NCI-H187 (cell line): ENCODE data around the gene SLC7A1.

Experiments
- DNase-seq, 2 experiments: peaks; one replicate each; lab custom pipeline; 2025; lab: John Stamatoyannopoulos, UW

SLC7A1 gene

GRCh38 chr13:29561918-29562317, 33.6 kb downstream of the SLC7A1 start:
- DNase-seq: no peak

GRCh38 chr13:29556742-29557141, 38.7 kb downstream of the SLC7A1 start:
- no peak for DNase-seq

- DNase-seq: no peak
Observed at GRCh38 chr13:29551214-29551613, 44.3 kb downstream of the SLC7A1 start.

DNA sequence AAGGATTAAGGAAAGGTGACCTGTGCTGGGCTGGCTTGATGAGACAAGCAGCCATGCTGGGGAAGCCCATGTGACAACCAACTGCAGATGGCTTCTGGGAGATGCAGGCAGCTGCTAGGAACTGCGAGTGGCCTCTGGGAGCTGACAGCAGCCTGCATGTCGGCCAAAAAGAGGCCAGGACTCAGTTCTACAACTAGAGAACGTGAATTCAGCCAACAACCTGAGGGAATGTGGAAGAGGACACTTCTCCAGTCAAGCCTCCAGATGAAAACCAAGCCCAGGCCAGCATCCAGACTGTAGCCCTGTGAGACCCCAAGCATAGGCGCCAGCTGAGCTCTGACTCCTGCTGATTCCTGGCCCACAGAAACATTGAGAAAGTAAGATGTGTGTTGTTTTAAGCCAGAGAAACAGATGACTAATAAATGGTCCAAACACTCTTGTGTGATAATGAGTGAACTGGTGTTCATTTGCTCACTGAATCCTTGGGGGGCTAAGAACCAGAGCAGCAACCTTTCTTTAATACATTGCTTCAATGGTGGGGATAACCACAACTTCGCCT, 45.0 kb downstream of the SLC7A1 start:
- DNase-seq: no peak

- no peak for DNase-seq
Observed at GRCh38 chr13:29548722-29549121, 46.8 kb downstream of the SLC7A1 start.

GRCh38 chr13:29547153-29547552, 48.3 kb downstream of the SLC7A1 start:
- DNase-seq: no peak

DNA sequence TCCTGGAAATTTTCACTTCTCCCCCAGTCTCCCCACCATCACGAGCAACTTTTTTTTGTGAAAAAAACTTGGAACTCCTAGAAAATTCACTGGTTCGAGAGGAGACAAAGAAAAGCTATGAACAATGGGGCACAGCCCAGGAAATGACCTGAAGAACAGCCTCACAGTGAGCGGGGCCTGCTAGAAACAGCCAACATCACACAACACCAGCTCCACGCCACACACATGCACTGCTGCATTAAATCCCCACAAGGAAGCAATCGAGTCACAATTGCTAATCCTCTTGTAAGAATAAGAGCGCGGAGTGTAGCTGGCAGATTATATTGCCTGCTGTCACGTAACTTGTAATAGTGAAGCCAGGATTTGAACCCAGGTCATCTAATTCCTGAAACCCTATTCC, 48.8 kb downstream of the SLC7A1 start:
- DNase-seq: no peak

GRCh38 chr13:29545988-29546387, 49.5 kb downstream of the SLC7A1 start:
- no peak for DNase-seq

DNA sequence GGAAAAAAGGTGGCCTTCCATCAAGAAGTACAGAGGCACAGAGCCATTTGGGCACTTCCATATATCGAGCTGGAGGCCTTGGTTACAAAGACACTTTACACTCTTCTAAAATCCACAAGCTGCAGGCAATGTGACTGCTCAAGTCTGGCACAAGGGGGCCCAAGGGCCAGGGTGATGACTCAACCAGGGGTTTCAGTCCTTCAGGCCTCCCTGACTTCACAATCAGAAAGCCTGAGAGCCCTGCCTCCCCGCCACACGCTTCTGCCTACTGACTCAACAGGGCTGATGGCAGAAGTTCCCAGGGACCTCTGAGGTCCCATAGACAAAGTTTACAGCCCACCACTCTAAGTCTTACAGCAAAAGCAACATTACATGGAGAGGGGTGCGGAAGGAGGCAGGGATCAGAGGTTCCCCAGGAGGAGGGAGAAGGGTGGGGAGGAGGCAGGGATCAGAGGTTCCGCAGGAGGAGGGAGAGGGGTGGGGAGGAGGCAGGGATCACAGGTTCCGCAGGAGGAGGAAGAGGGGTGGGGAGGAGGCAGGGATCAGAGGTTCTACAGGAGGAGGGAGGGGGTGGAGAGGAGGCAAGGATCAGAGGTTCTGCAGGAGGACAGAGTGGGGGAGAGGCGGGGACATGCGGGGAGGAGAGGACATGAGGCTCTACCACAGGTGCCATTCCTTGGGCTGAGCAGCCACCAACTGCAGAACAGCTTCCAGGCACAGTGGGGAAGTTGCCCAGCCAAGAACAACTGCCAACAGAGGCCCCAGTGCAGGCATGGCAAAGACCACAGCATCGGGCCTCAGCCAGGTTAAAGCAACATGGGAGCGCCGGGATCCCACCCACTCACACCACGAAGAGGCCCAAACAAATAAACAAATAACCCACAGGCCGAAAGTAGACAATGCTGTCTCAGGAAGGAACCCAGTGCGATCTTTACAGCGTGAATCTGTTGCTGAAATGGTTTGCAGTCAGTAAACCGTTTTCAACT, 52.0 kb downstream of the SLC7A1 start:
- DNase-seq: no peak

- DNase-seq: no peak
Observed at GRCh38 chr13:29542381-29542780, 53.1 kb downstream of the SLC7A1 start.

- no peak for DNase-seq
Observed at GRCh38 chr13:29541400-29541799, 54.1 kb downstream of the SLC7A1 start.

DNA sequence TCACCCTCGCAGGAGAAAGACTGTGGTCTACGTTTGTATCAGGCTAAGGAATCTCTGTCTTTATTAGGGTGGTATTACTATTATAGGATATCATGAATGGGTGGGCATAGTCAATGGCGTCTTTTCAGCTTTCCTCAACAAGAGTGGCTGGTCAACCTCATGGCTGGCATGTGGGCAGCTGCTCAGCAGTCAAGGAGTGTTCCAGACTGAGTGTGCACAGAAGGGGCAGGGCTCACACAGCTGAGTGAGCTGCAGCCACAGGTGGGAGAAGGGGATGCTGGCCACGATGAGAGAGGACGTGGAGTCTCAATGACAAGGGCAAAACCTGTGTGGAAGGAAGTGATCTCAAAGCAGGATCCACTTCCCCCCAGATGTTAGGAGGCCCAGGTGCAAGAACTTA, 54.7 kb downstream of the SLC7A1 start:
- DNase-seq: no peak

DNA sequence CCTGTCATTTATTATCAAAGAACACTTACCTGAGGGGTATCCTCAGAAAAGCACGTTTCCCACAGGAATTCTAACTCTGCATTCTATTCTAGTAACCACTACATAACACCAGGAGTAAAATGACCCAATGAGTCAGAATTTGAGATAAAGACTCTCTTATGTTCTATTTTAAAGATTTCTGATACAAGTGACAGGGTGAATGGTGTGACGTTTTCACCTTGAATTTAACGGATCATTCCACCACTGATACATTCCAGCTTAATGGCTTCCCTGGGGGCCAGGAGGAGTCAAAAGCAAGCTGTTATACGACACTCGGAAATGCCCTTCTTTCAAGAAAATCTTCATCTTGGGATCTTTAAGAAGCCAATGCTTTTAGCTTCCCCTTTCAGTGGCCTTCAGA, 55.2 kb downstream of the SLC7A1 start:
- no peak for DNase-seq

GRCh38 chr13:29539856-29540255, 55.6 kb downstream of the SLC7A1 start:
- DNase-seq: no peak

DNA sequence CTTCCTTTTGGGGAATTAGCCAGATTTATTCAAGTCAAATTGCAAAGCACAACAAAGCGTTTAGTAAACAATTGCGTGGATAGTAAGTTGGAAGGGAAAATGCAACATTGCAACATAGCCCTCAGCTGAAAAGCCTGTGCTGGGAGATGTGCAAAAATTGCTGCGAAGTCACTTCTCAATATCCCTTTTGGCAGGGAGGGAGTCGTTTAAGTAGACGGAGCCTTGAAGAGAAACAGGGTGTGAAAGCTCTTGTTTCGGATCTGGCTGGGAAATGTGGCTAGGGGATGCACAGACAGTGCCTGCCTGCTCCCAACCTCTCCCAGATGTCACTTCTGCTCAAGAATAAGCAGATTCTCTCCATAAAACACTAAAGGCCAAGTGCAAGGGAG, 56.8 kb downstream of the SLC7A1 start:
- no peak for DNase-seq

- no peak for DNase-seq
Observed at GRCh38 chr13:29537736-29538651, 57.5 kb downstream of the SLC7A1 start.

DNA sequence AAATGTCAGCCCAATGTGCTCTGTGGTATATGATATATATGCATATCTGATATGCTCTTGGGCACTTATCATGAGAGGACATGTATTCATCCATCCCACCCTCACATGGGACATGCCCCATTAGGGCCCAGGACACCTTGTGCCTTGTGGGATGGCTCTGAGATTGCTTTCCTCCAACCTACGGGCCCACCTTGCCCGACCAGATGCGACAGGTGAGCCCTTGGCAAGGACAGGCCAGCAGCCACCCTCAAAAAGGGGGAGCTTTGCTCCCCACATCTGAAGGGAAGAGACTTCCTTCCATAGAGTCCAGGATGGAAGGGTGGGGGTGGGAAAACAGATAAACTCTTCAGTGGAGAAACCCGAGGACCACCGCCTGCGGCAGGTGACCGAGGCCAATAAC, 58.6 kb downstream of the SLC7A1 start:
- DNase-seq: no peak

DNA sequence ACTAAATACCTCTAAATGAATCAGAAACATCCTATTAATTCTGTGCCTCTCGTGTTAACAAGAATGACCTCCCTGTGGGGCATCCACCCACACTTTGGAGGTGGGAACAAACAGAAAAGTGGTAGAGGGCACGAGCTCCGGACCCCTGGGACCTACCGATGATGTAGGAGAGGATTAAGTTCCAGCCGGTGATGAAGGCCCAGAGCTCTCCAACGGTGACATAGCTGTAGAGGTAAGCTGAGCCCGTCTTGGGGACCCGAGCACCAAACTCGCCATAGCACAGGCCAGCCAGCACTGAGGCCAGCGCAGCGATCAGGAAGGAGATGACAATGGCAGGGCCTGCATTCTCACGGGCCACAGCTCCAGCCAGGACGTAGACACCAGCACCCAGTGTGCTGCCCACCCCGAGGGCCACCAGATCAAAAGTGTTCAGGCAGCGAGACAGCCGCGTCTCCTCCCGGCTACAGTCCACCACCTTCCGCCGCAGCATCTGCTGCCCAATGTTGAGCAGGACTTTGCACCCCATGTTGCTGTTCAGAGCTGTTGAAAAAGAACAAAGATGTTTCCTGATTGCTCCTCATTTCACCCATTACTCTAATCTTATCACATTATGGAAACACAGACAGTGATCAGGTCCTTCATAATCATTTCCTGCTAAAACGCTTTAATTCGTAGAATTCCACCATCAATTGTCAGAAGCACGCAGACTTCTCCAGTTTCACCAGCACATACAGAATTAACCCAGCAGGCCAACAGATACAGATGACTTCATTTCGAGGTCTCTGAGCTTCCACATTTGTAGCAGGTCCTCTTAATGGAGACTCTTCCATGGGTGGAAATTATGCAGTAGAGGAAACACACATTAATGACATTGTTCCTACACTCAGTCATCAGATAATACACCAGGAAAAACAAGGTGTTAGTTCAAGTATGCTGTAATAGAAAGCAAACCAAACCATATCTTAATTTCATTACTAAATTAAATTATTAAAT, 59.5 kb downstream of the SLC7A1 start:
- DNase-seq: no peak

DNA sequence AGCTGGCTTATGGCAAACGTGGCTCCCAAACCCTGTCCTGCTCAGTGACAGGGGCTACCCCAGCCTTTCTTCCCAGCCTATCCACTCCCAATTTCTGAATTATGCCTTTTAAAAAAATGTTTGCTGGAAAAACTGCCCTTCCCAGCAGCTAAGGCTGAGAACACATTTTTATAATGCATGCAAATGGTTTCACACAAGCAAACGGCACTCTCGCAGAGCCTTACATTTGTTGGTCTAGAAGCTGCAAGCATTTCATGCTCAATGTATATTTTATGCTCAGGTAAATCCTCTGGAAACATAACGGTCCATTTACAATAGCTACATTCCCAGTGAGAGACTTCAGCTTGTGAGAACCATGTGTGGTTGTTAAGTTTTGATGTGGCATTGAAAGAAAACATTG, 61.4 kb downstream of the SLC7A1 start:
- no peak for DNase-seq

- DNase-seq: no peak
Observed at GRCh38 chr13:29532821-29533220, 62.7 kb downstream of the SLC7A1 start.

DNA sequence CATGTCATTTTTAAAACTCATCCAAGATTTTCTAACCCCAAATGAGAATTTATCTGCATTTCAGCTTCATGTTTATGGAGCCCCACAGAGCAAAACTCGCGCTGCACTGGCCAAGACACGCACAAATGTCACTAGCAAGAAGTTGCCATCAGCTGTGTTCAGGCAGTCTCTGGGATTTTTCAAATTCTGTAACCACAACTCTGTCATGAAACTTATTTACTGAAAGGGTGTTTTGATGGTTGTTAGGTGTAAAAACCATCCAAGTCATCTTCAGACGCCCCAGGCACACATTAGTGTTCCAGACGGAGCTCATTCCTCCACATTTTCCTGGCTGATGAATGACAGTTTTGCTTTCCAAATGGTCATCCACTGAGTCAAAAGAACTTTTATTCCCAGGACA, 63.4 kb downstream of the SLC7A1 start:
- DNase-seq: no peak
